Stimulated activated naive CD8-positive, alpha-beta T cell treated with anti-CD3 and anti-CD28 coated beads, Interleukin-15, Interleukin-2, amounts not matched to agents 100 U/mL and 50 U/mL, for 24 hours (primary cell): Measurements from ENCODE around the gene CALCOCO2.
A peak's percentile ranks its signal among the peaks of the same experiment; 100 is the strongest.
"Not testable (repeated sequence)": the region's sequence is repeated elsewhere in the genome, so short reads cannot be mapped to it uniquely, and the experiment has no call there.

ENCODE experiments used
- ATAC-seq: fragments of 150-1000 bp; cut with Tn5 transposase; one replicate; pipeline ENCODE4 v1.10.0; 2021
- DNase-seq: peaks from one replicate; pipeline ENCODE4 v3.0.0; 2021

The CALCOCO2 gene, protein sequence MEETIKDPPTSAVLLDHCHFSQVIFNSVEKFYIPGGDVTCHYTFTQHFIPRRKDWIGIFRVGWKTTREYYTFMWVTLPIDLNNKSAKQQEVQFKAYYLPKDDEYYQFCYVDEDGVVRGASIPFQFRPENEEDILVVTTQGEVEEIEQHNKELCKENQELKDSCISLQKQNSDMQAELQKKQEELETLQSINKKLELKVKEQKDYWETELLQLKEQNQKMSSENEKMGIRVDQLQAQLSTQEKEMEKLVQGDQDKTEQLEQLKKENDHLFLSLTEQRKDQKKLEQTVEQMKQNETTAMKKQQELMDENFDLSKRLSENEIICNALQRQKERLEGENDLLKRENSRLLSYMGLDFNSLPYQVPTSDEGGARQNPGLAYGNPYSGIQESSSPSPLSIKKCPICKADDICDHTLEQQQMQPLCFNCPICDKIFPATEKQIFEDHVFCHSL

GRCh38 chr17:48830840-48831548 lies at the start of gene CALCOCO2:
CALCOCO2 (plus strand) TSS chr17:48831035; CDS start chr17:48841708, 10,673 bp downstream.
- peak; percentile 95 for DNase-seq
- ATAC-seq = peak; percentile 91

GRCh38 chr17:48787828-48788227 lies 43.0 kb upstream of the CALCOCO2 start:
- ATAC-seq (no peak), DNase-seq (no peak)

DNA sequence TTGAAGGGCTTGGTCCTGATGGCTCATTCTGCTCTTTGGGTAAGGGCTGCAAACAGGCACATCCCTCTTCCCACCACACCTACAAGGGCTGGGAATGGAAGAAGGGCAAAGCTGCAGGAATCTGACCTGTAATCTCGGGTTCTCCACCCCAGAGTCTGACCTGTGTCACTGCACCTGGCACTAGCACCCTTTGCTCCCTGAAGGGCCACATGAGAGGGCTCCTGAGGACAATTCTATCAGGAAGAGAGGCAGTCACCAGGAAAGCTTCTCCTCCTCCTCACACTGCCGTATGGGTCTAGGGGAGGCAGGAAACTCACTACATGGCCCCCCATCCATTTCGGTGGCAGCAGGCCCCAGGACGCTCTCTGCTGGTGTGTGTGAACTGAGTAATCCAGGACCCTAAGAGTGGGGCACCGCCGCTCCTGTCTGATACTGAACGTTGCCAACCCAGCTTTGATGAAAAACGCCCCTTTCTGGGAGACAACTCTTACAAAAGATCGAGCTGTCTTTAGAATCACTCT lies 40.2 kb upstream of the CALCOCO2 start:
- DNase-seq = no peak
- no peak for ATAC-seq

GRCh38 chr17:48791128-48792032 lies 39.5 kb upstream of the CALCOCO2 start:
- ATAC-seq = peak; percentile 88
- DNase-seq = peak; percentile 44

GRCh38 chr17:48792033-48792798 lies 38.6 kb upstream of the CALCOCO2 start:
- ATAC-seq (no peak), DNase-seq (no peak)

DNA sequence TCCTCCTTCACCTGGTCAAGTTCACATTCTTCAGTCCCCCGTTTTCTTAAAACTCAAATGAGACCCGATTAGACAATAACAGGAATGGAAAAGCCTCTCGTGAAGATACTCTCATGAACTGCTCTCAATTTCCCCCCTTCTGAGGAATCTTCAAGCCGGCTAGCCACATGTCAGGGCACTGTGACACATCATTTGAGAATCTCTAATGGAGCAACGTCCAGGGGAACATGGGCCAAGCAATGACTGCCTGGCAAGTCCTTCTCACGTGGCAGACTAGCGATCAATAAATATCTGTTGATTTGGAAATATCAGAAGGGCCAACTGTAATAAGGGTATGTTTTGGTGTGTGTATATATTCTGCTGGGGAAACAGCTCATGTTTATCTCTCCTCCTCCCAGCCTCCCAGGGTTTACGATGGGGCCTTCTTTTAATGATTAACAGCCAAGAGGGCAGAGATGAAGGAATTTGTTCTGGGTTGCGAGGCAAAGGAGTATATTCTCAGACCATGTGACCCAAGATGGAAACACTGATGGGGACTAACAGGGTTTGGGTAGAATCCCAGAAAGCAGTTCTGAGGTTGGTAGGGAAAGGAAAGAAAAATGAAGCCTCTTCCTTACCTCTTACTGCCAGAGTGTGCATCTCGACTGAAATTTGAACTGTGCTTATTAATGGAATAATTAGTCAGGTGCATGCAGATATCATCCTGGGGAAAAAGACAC lies 35.2 kb upstream of the CALCOCO2 start:
- DNase-seq = no peak
- ATAC-seq = no peak

- DNase-seq, ATAC-seq: not testable (repeated sequence)
Measured at GRCh38 chr17:48796163-48796522, 34.7 kb upstream of the CALCOCO2 start.

DNA sequence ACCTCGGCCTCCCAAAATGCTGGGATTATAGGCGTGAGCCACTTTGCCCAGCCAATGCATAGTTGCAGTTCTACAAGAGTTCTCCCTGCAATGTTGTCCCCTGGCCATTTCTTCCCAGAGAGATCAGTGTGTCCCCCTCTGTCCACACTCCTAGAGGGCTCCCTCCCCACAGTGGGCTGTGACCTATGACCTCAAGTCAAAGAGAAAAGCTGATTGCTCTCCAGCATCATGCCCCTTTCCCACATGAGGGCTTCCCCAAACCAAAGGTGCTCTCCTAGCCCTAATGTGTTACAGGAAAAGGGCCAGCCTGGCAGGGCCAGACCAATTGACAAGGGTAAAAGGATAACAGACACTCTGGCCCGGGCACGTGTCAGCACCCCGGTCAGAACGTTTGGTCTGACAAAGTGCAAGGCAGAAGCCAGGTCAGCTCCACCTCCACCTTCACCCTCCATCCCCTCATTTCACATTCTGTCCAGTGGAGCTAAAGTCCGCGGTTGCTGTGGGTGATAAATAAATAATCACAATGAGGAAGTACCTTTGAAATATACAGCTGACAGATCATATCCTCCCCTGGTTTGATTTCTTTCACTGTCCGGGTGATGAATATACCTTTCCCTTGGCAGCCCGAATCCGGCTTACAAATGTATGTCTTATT lies 31.6 kb upstream of the CALCOCO2 start:
- ATAC-seq (no peak), DNase-seq (no peak)

GRCh38 chr17:48800626-48801217 lies 30.1 kb upstream of the CALCOCO2 start:
- ATAC-seq (no peak), DNase-seq (no peak)

- ATAC-seq = peak; percentile 84
- DNase-seq = peak; percentile 80
Measured at GRCh38 chr17:48804936-48805411, 25.9 kb upstream of the CALCOCO2 start.

- no peak for ATAC-seq
- no peak for DNase-seq
Measured at GRCh38 chr17:48809182-48809581, 21.7 kb upstream of the CALCOCO2 start.

GRCh38 chr17:48812001-48812400 lies 18.8 kb upstream of the CALCOCO2 start:
- DNase-seq = no peak
- no peak for ATAC-seq

- ATAC-seq = no peak
- peak; percentile 64 for DNase-seq
Measured at GRCh38 chr17:48814504-48814903, 16.3 kb upstream of the CALCOCO2 start.

- DNase-seq (no peak), ATAC-seq (no peak)
Measured at GRCh38 chr17:48815311-48815710, 15.5 kb upstream of the CALCOCO2 start.

GRCh38 chr17:48816438-48816773 lies 14.4 kb upstream of the CALCOCO2 start:
- DNase-seq = no peak
- no peak for ATAC-seq

DNA sequence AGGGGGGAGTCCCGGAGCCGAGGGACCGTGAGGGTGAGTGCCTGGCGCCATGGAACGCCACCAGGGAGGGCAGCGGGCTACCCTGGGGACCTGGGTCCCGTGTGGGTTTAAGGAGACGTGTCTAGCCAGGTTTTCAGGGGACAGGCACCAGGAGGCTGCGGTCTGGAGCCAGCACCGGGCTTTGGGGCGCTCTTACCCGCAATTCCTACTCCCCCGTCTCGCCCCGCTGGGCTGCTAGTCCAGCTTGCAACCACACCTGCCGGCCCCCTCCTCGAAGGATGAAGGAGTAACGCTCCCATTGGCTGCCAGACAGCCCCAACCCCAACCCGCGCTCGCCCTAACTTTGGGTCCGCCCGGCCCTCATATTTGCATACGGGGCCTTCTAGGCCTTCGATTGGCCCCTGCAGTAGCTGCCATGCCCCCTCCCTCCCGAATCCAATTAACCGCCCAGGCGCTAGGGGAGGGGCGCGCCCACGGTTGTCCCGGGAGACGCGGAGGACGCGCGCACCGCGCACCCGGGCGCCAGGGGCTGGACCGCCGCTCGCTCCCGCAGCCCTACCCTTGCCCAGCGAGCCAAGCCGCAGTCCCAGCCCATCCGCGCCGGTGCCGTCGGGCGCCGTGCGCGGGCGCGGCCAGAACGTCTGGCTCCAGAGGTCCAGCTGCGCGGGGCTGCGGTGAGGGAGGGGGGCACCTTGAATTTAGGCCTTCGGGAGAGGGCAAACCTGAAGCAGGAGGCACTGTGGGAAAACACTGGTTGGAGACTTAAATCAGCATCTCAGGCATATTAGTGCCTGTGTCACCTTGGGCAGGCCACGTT lies 13.9 kb upstream of the CALCOCO2 start, which contains the start of gene TTLL6:
TTLL6 (minus strand) TSS at position 456 of the 817 bp plus-strand sequence; CDS start at position 299, 157 bp downstream.
- peak; percentile 70 for DNase-seq
- peak; percentile 90 for ATAC-seq

GRCh38 chr17:48818361-48818841 lies 12.4 kb upstream of the CALCOCO2 start:
- no peak for DNase-seq
- ATAC-seq = no peak

GRCh38 chr17:48819466-48819865 lies 11.4 kb upstream of the CALCOCO2 start:
- ATAC-seq = no peak
- no peak for DNase-seq
